NCI-H446 treated with DMSO at 0.1 percent for 48 hours (cell line): ENCODE results near the gene YIPF5.

Experiments used
- DNase-seq: peaks from one replicate; lab custom pipeline; 2025; lab: John Stamatoyannopoulos, UW

The YIPF5 gene

DNA sequence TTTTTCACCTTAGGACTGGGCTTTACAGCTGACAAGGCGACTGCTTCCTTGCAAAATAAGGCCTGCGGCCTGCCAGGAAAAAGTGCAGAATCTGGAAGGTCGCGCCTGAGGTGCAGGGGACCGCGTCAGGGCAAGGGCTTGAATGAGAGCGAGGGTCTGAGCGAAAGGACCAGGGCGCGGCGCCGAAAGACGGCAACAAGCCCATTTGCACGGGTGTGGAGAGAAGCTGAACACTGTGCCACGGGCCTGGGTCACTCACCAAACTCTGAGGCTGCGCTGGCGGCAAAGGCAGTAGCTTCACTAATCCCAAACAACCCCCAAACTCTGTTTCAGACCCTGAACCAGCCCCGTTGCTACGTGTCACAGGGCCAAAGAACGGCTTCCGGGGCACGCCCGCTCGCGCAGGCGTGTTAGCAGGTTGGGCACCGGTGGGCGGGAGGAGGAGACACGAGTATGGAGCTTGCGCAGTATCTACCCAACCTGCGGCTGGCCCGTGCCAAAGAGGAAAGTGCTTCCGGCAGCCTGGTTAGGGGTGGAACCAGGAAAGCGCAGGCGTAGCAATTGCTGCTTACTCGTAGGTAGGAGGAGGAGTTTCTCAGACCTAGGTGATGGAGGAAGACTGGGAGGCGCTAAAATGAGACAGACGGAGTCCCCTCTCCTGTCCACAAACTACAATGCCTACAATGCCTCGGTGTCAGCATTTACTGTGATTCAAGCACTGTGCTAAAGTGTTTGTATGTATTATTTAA, at the start of gene YIPF5, which contains the start of gene KCTD16:
YIPF5 (minus strand) TSS at position 384 of the 749 bp plus-strand sequence. CDS start 704 bp downstream, outside the sequence.
KCTD16 (plus strand) TSS at position 598 of the 749 bp plus-strand sequence.
- DNase-seq: peak; percentile 93

DNA sequence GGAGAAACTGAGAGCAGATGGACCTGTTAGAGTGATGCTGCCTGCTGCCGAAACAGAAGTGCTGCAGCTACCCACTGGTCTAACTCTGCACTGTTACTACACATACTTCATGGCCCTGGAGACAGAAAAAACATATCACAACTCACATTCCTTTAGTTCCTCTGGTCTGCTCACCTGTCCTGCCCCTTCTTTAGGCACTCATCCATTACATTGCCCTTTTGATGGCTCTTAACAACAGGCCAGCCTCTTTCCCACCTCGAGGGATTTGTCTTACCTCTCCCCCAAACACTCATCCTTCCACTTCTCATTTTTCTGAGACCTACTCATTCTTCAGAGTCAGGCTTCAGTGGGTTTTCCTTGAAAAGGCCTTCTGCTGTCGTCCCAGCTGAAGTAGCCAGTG, 49.4 kb upstream of the YIPF5 start:
- DNase-seq: no peak

DNA sequence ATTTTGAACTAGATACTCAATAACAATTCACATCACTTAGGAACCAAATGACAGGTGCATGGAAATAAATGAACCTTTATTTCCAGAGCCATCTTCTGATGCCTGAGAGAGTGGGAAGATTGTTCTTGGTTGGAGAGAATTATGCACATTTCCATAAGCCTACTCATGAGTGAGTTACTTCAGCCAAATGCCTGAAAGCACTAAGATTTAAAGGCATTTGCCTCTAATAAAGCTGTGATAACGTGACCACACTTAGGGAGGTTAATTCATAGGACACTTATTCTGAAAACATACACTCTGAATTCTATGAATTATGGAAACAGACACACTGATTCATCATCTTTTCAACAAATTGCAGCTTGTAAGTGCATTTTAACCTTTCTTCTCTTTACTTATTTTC, 40.2 kb upstream of the YIPF5 start:
- no peak for DNase-seq

DNA sequence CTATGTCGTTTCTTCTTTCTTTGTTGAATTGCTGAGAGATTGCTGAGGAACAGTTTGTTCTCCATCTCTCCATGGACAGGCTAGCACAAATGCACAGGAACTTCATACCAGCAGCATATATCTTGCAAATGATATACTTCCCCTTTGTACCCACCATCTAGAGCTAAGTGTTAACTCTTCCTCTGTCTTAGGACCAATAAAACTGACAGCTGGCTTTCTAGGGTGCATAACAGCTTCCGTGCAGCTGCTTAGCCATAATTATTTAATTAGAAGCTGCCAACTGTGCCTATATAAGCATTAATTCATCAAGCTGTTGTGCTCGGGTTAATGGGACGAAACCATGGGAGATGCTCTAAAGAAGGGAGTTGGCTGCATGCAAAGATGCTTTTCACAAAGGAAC, 38.9 kb upstream of the YIPF5 start:
- DNase-seq: peak; percentile 86

DNA sequence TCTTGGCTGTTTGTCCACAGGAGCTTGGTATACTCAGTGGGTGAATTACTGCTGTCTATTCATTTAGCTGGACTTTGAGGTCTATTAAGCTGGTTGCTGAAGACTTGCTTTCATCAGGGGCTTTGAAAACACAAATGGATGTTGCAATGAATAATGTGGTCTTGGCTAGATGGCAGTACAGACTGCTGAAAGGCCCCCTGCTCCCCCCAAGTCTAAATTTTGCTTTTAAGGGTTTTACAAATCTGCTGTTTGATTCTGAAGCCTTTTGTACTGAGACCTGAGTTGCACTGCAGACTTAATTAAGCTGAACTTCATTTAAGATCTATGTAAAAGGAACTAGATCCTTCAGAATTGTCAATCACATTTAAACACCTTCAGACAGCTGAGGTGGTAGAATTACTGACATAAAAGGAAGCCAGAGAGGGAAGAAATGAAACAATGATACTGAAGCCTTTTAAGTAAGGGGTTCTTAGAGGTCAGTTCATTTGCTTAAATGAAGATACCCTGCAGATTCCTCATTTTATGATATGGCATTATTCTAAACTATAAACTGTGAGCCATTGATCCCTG, 37.5 kb upstream of the YIPF5 start:
- DNase-seq: peak; percentile 80

DNA sequence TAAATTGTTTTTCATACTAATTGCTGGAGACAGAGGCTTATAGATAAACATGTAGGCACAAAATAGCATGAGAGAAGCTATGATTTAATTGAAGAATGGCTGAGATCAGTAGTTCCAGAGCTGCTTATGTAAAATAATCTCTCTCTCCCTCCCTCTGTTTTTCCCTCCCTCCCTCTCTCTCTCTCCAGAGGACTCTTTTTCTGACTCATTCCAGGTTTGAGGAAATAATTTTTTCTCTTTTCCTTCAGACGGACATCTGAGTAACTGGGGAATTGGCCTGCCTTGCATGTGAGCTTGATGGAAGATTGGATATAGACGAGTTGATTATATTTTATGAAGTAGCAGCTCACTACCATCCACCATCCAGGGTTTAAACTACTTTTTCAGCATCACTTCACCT, 35.7 kb upstream of the YIPF5 start:
- no peak for DNase-seq

DNA sequence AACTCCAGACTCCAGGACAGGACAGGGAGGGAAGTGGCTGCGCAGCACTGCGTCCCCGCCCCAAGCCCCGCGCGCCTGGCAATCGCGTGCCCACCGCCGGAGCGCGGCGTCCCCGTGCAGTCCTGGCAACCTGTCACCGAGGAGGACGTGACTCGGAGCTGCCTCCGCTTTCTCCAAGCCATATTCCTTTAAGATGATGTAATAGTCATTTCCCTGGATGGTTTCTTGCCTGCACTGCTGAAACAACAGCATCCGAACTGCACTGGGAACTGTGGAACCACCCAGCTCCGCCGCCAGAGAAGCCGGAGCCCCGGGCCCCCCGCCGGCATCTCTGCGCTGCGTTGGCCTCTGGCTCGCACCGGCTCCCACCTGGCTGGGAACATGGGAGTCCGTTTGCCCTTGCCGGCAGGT, 34.7 kb upstream of the YIPF5 start:
- peak; percentile 82 for DNase-seq

DNA sequence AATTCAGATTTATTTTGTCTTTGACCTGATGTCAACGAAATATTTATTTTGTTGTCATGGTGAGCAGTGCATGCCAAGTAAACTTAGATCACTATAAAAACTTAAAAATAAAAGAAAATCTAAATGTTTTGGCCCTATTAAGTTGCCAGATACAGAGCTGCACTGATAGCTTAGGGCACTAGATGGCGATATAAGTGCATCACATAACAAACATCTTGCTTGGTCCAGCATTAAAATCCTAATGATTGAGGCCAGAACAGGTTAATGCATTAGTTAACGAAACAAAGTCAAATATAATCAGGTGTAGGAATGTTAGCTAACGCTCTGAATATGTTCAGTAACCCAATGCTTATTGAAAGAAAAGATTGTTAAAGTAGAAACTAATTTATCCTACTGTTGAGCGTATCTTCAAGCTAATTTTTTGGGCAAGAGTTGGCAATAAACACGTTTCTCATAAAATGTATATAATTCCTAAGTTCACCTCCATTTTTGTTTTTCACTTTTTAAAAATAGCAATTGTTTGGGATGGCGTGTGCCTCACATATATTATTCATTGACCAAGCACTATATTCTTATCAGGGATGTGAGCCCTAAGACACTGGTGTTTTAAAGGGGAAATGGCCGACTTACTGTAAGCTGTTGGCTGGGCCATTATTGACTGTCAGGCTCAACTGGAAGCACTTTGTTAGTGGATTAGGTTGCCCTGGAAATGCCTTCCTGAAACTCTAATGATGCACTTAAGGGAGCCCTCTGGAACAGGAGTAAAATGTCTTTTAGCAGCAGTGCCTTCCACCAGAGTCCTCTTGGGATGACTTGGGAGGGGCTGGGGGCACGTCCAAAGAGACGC, 33.5 kb upstream of the YIPF5 start:
- peak; percentile 60 for DNase-seq

DNA sequence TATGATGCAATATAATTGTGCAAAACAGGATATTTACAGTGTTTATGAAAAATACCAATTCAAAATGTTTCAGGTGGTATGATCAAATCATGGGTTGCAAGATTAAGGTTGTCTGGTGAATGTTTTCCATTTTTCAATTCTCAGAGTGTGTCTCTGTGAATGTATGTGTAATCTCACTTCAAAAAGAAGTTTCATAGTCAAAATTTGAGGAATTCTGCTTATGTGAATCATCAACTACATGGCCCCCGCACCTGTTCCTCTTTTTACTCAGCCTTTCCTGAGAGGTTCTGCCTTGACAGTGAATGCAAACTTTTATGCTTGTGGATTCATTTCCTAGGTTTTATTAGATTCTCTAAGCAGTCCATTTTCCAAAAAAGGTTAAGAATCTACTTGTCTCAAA, 32.3 kb upstream of the YIPF5 start:
- DNase-seq: no peak

DNA sequence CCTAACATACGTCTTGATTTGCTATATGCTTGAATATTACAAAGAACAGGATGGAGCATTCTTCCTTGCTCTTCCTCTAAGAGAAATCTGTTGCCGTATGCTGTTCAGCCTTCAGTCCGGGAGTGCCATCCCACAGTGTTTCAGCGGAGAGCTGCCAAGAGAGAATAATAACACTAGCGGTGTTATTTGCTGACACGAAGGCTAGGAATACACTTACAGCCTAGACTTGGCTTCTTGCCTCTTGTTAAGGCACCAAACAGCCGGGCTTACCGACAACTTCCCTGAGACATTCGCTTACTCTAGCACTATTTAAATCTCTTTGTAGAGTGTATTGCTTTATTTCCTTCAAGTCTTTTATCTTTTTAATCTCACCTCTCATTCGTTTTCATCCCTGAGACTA, 31.6 kb upstream of the YIPF5 start:
- peak; percentile 57 for DNase-seq

DNA sequence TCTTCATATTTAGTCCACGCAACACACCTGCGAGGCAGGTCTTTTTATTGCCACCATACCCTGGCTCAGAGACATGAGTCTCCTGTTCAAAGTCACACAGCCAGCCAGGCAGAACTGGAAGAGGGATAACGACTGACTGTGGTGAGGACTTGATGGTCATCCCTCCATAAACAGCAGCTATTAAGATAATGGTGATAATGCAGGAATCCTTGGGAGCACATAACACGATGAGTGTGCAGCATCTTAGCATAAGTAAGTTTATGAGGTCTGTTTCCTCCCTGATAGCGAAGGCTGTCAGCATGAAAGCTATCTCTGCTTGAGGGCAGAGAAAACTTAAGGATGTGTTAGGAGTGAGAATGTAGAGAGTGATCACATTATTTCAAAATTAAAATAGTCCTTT, 31.1 kb upstream of the YIPF5 start:
- DNase-seq: no peak

DNA sequence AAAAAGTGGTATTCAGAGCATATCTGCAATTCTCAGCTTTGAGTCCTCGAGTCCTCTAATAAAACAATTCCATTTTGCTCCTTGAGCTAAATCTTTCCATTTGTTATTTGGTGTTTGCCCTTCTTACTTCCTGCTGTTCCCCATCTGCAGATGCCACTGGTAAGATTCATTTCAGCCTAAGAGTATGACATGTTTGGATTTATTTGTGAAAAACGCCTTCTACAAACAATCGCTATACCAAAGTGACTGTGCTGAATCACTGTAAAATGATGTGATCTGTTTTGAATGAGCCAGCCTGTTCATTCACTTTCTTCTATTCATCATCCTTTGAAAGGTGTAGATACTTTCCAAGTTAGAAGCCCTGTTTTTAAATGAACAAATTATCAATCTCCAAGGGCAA, 27.9 kb upstream of the YIPF5 start:
- DNase-seq: no peak

DNA sequence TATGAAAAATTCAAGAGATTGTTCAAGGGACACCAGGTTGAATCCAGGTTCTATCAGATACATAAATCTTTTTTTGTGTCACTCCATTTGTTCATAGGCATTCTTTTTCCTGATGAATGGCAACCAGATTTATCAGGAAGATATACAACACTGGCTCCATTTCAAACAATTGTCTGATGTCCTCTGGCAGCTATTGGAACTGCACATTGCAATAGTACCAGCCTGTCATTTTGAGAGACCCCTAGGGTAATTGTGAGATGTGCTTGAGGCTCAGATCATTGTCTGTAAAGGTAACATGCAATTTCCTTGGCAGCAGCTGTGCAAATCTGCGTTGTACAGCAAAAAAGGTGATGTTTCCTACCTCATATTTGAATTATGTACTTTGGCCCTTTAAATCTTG, 26.2 kb upstream of the YIPF5 start:
- no peak for DNase-seq

DNA sequence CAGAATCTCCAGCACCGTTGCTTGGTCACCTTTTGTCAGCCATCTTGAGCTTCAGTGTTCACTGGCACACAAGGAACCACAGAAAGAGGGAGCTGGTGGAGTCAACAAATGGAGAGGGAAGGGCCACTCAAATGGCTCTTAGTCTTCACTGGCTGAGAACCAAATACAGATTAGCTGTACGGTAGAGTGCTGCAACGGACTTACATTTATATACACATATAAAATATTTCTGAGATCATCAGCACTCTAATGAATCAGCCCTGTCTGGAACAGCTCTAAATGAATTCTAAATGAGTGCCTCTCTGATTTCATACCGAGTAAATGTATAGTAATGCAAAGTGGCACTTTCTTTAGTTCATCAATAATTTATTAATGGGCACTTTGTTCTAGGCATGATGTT, 25.0 kb upstream of the YIPF5 start:
- no peak for DNase-seq

DNA sequence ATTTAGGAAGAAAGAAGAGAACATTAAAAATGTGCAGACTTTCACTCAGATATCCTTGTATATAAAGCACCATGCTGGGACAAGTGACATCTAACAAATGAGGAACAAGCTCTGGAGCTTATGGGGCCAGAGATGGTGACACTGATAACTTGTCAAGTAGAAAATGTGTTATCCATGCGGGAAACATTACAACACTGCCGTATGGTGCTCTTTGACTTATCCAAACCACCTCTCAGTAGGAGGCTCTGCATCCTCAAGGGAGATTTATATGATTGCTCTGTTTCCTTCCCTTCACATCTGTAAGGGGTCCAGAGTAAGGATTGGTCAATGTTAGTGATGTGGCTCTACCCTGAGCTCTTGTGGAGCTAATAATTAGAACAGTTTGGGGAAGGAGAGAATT, 23.7 kb upstream of the YIPF5 start:
- DNase-seq: no peak

DNA sequence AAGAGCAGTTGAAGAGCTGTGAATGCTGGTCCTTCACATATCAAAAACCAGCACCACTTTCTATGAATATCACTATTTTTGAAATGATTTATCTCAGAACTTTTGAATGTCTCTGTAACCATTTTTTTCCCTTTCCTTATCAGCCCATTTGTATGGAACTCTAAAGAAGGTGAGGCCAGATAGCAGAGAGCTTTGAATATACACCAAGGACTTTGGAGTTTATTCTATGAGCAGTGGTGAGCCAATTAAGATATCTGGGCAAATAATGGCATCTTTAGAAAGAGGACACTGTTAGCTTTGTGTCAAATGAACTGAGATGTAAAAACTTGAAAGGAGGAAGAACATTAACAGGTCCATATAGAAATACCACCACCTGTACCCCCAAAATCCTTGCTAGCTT, 22.2 kb upstream of the YIPF5 start:
- no peak for DNase-seq

DNA sequence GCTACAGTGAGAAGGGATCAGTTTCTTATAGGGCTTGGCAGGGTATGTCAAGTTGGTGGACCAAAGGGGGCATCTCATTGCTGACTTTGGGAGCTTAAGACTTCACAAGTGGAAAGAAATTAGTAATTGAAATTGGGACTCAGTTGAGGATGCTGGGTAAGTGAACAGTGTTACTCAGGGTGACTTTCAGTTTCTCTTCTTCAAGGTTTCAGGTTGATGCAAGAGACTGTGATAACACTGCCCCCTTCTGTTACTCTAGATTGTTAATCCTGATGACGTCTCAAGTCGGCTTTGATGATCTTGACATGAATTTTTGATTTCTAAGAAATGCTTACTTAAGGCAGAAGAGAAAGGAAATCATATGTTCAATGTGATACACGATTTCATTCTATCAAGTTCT, 21.5 kb upstream of the YIPF5 start:
- DNase-seq: no peak

DNA sequence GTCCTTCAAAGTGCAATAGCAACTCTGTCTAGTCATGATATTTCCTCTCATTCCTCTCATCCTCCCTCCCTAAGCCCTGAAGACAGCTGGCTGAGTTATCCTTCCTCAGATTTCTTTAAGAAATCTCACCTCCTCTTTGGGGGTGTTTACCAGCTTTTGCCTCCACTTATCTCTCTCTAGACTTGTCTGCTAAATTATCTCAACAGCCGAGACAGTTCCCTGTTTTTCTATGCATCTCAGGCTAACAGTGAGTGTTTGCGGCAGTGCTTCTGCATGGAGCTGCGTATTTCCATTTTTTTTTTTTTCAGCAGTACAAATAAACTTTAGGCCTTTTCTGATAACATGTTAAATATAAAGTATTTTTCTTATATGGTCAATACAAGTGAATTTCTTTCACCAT, 21.1 kb upstream of the YIPF5 start:
- no peak for DNase-seq

DNA sequence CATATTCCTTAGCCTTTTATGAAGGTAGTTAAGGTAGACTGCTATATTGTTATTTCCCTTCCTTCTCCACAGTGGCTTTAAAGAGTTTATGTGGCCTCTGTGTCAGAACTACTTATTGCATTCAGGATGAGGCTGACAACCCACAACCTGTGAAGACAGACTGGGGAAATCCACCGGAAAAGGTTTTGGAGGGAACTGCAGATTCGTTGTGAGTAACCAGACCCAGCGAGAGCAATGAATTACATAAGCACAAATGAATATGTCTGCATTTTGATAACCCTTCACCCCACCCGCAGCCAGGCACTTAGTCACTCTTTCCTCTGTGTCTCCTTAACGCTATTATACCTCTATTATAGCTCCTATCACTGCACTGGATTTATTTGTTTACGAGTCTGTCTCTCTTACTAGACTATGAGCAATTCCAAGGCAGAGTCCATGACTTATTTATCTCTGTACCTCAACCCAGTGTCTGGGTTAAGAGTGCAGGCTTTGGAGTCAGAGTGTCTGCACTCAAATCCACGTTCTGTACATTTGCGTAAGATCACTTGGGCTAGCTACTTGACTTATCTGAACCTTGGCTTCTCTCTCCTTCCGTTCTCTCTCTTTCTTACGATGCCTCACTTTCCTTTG, 19.5 kb upstream of the YIPF5 start:
- no peak for DNase-seq

DNA sequence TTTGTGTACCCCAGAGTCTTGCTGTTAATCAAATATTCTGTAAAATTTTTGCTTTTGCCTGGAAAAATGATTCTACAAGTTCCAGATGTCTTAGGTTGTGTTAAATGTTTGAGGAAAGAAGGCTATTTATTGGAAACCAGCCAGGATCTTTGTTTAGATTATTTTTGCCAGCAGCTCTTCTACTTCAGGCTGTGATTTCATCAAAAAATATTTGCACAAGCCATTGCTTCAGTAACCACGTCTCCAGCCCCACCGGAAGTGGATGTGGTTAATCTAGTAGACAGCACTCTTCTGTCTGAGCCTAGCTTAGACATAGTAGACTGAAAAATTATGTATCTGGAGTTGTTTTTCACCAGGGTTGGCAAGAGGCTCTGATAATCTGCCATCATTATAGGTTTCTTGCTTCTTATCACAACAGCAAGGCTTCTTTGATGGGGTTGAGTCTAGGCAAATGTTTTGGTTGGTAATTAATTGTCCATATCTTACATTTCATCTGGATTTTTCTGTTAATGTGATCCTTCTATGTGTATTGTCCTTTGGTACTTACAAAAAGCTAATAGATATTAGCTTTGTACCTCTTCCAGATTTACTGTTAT, 17.3 kb upstream of the YIPF5 start:
- DNase-seq: peak; percentile 16

DNA sequence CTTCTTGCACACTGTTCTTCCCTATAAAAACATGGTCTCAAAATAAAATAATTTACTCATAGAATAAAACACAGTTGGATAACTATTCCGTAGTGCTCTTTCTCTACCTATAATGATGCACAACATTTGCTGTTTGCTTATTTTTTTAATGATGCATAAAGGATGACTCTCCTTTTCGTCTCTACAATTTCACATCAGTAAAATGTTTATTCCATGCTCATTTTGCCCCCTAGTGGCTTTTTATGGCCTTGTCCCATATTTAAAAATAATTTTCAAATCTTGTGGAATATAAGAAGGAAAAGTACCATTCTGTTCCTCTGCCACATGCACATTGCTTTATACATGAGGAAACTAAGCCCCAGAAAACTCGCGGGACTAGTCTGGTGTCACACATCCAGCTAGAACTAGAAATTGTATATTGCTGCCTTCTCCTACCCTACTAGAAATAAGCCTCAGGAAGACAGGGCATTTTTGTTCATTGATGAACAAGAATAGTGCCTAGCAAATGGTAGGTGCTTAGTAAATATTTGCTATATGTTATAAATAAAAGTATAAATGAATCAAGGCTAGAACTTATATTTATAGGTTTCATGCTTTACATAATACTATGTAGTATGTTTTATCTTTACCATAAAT, 12.9 kb upstream of the YIPF5 start:
- DNase-seq: peak; percentile 23

DNA sequence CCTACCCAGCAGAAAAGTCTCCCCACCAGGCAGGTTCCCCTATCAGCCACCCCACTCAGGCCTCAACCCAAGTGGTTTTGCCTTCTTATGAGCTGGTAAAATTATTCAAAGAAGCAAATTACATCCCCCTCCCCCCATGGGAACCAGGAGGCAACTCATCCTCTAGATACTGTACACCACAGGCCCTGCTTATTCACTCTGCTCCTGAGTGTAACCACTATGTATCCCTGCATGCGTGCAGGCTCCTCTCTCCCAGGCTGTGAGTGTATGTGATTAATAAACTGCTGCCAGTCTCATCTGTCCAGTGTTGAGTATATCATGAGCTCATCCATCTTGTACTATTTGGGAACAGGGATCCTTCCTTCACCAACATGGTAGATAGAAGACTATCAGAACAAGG, 8.8 kb upstream of the YIPF5 start:
- DNase-seq: no peak
